ENCODE data around the gene PINLYP.

GRCh38 chr19:43618921-43619261, 43.3 kb downstream of the PINLYP start:
- TF ChIP-seq POLR2A (IDR thresholded peaks at IDR 0.05) (no peak), CTCF (IDR thresholded peaks at IDR 0.05) (no peak), POLR2AphosphoS5 (IDR thresholded peaks at IDR 0.05) (no peak), EP300 (IDR thresholded peaks at IDR 0.05) (no peak)
